ENCODE measurements around the gene RYR3.
"Not testable (repeated sequence)": the region's sequence is repeated elsewhere in the genome, so short reads cannot be mapped to it uniquely, and the experiment has no call there.

The RYR3 gene

GRCh38 chr15:33598382-33598781, 287.6 kb downstream of the RYR3 start:
- DNase-seq, result not testable (repeated sequence)

DNA sequence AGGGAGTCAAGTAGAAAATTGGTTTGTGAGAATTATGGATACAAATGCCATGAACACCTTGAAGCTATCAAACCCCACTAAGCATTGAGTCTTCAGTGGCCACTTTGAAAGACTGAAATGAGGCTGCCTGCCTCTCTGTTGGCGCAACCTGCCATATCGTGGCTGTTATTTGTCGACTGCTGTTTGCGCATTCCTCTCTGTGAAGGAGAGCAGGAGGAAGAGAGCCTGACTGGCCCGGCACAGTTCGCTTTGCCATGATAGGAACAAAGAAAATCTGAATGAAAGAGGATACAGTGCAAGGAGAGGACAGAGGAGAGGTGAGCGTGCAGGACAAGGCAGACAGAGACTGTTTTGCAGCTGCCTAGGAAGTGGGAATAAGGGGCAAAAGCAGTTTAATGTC, 289.4 kb downstream of the RYR3 start:
- no peak for DNase-seq

DNA sequence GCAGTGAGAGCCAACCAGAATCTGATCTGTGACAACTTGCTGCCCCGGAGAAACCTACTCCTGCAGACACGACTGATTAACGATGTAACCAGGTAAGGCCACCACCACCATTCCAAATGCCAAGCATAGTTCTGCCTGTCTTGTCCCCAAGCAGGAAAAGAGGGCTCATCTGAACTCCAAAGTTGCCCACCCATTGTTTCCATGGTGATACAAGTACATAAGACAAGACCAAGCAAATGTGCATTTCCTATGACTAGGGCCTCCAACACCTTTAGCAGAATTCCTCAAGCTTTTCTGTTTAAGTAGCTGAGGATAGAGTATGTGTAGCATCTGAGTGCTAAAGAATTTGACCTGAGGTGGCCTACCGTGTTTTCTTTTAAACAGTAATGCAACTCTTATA, 290.7 kb downstream of the RYR3 start:
- DNase-seq, result no peak

DNA sequence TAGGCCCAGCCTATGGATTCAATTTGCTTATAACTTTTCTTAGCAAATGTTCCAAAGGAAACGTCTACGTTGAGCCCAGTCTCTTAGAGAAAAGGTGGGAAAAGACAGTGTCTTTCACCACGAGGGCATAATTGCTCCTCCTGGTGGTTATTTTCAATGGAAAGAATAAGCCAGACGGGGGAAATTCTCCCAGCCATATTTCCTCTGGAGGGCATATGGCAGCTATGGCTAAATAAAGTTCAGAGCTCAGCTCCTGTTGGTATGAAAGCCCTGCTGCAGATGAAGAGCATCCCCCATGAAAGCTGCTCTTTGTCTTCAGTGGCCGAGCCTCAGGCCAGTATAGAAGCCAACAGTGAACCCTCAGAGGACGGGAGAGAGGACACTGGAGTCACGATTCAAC, 297.9 kb downstream of the RYR3 start:
- no peak for DNase-seq

DNA sequence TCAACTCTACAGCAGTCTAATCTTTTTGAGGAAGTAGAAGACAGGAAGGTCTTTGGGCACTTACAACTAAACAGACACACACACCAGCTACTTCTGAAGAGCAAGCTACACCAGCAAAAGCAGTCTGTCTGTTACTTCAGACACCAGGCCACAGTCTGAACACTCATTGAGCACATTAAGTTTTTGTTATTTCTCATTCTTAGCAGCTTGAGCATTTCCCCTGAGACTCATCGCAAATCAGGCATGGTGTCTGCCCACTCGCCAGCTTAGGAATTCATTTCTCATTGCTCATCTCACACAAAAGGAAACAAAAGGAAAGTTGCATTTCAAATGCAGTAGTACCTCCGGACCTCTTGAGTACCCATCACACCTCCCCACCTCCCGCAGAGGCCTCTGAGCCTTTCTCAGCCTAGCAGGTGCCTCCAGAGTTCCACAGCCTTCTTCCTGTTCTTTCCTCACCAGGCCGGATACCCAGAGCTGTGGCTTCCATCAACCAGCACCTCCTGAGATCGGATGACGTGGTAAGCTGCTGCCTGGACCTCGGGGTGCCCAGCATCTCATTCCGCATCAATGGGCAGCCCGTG, 302.0 kb downstream of the RYR3 start:
- DNase-seq, result peak in 1 of 2 donors; percentile 12

- peak in 1 of 2 donors; percentile 31 for DNase-seq
These were observed 305.7 kb downstream of the RYR3 start for GRCh38 chr15:33616475-33616874.

- no peak for DNase-seq
These were observed 307.6 kb downstream of the RYR3 start for GRCh38 chr15:33618350-33618749.

DNA sequence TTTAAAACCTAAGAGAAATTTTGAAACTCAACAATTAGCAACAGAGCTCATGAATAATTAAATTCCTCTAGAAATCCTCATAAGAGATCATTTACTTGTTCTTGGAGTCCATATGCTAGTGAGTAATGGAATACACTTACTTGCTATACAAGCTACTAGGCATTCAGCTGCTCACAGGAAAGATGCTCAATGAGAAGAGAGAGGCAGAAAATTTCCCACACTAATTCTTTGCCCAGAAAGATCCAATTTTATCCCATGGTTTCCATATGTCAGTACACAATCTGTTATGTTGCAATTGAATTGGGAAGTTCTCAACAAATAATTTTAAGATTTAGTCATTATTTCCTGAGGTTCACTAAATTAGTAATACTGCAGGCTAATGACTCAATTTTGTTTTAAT, 310.4 kb downstream of the RYR3 start:
- no peak for DNase-seq

- DNase-seq, result no peak
These were observed 312.2 kb downstream of the RYR3 start for GRCh38 chr15:33623010-33623409.

DNA sequence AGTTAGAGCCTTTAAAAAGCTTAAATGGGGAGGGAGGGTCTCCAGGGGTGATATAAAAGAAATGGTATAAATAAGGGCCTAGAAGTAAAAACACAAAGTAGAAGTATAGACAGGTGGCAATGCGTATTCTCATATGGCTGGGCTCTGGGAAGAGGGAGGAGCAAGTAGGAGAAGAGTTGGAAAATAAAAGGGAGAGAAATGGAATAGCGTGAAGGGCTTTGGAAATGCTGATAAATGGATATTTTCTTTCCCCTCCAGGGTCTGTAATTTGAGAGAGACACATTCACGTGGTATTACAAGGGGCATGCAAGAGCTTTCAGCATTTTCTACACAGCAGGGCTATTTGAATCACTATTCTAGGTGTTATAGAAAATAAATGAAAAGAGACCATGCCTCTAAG, 313.7 kb downstream of the RYR3 start:
- no peak for DNase-seq

DNA sequence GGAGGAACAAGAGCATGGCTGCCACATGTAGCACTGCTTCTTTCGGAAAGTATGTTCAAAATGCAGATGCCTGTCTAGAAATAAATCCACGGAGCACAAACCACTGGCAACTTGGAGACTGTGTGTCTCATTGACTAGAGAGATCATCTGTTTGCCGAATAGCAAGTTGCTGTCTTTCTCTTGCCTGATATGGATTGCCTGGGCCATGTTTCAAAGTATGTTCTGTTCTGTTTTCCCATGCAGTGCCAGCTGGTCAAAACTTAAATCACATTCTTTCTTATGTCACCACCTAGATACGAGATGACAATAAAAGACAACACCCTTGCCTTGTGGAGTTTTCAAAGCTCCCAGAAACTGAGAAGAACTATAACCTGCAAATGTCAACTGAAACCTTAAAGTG, 318.9 kb downstream of the RYR3 start:
- no peak for DNase-seq

- DNase-seq, result no peak
These were observed 325.5 kb downstream of the RYR3 start for GRCh38 chr15:33636234-33636633.

- DNase-seq, result no peak
These were observed 326.2 kb downstream of the RYR3 start for GRCh38 chr15:33636958-33637357.

DNA sequence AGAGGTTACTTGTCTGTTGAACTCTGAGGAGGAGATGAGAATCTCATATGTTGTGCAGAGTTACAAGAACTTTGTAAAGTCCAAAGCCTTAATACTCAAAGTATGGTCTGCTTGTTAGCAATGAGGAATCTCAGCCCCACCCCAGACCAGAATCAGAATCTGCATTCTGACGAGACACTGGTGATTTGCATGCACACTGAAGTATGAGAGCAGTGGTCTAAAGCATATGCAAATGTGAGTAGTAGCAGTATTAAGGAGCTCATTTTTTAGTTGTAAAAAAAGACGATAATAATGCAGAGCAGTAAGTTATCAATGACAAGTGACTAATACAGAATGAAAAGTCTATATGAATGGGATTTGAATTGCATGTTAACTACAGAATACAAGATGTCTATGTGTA, 327.7 kb downstream of the RYR3 start:
- no peak for DNase-seq

- DNase-seq, result no peak
These were observed 328.3 kb downstream of the RYR3 start for GRCh38 chr15:33639051-33639450.

GRCh38 chr15:33639456-33639855, 328.7 kb downstream of the RYR3 start:
- DNase-seq, result no peak

DNA sequence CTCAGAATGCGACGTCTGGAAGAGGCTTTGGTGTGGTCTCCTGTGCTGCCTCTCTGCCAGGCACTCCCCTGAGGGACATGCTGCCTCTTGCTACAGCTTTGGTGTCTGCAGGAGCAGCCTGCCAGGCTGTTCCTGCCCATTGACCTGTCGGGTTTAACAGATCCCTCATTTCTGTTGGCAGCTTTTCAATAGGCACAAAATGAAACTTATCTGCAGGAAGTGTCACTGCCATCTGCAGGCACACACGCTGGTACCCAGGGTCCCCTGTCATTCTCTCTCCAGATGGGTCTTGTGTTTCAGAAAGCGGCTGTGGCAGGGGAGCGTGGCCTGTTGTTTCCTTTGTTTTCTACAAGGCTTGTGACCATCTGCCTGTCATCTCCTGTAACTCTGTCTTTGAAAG, 329.2 kb downstream of the RYR3 start:
- DNase-seq, result peak in 1 of 2 donors; percentile 84

GRCh38 chr15:33641069-33641468, 330.3 kb downstream of the RYR3 start:
- DNase-seq, result no peak

GRCh38 chr15:33644304-33644703, 333.5 kb downstream of the RYR3 start:
- DNase-seq, result no peak

DNA sequence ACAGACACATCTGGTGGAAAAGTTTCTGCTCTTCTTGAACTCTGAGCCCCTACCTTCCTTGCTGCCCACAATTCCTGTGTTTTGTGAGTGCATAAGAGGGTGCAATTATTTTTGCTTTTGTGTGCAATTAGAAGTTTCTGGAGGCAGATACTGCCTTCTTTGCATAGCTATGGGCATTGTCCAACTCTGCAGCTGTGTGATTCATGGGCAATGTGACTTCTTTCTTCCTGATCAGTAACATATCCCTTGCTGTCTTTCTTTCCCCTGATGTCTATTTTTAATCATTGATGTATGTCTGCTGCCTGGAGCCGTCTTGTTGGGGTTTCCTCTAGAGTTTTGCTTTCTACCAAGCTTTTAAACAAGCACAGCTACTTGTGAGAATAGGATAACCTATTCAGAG, 336.0 kb downstream of the RYR3 start:
- no peak for DNase-seq

DNA sequence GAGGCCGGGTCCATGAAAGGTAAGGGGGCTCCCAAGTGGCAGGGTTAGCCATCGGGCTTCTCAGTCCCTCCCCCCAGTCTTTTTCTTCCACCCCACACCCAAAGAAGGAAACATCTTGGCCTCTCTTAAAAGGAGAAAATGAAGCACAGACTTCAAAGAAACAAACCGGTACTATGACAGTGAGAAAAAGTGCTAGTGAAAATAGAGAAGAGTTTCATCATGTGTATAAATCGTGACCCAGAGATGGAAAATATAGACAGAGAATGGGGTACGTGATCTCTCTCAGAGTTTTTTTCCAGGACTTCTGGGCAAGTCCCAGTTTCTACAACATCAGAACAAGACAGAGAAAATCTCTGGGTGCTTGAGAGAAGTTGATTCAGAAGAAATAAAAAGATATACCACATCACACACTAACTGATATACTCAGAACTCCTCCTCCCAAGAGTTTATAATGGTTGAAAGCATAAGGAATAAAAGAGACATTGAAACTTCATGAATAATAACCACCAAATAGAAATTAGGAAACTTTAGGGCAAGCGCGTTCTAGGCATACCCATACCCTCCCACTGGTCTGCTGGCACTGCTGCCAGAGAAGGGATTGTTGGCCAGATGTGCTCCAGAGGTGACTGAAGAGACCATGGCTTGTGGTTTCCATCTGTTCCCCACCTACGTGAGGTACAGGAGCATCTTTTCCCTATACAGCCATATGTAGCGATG, 338.6 kb downstream of the RYR3 start:
- no peak for DNase-seq

GRCh38 chr15:33654860-33655259, 344.1 kb downstream of the RYR3 start:
- no peak for DNase-seq

- no peak for DNase-seq
These were observed 344.7 kb downstream of the RYR3 start for GRCh38 chr15:33655488-33655887.

- DNase-seq, result no peak
These were observed 345.4 kb downstream of the RYR3 start for GRCh38 chr15:33656168-33656567.

DNA sequence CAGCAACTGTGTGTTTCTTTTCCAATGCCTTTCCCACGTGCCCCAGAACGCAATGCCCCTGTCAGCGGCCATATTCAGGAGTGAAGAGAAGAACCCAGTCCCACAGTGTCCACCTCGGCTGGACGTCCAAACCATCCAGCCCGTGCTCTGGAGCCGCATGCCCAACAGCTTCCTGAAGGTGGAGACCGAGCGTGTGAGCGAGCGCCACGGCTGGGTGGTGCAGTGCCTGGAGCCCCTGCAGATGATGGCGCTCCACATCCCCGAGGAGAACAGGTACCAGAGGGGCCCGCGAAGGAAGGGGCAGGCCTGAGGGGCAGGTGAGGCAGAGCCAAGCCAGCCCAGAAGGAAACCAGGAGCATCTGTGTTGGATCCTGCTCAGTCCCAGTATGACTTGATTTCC, 349.4 kb downstream of the RYR3 start:
- DNase-seq, result no peak

Data from bone marrow (tissue), 2 donors.